ENCODE measurements around the gene IQCN. TPM values are rescaled to one million over a fixed set of nuclear protein-coding genes. Genes with fewer than 3 reads are reported as not detected.
A peak's percentile ranks its signal among the peaks of the same experiment; 100 is the strongest.

The IQCN gene
- total and polyA plus RNA-seq, 2 donors (not counting 1 experiment from before 2014, with no cell fraction given), result 52.0 to 63.6 TPM

DNA sequence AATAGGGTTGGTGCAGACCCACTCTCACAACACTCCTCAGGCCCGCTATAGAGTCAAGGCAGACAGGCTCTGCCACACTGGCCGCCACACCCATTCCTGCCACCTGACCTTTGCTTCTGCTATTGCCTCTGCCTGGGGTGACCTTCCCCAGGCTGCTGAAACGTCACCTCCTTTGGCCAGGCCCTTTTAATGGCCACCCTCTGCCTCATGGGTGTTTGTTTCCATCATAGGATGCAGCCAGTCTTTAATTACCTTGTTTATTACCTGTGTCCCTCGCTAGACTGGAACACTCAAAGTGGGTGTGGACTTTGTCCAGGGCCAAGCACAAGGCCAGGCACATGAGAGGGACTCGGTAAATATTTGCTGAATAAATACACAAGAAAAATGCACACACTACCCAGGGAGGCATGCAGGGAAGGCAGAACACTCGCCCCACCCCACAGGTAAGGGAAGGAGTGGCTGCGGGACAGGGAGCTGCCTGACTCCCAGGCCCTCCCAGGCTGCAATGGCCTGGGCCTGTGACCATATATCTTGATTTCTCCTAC lies 45.4 kb upstream of the IQCN start:
- H3K4me3 Mint-ChIP-seq, result peak overlapping the region; percentile 45
- peaks cover 63% of the 10 kb centered on the region for H3K4me1 Mint-ChIP-seq
- H3K9me3 Mint-ChIP-seq (ENCODE audit: insufficient read depth), result no peaks in the 10 kb centered on the region
- no peak overlapping the region for H3K4me3 ChIP-seq (ENCODE audit: control extremely low read depth in 1 of 5, extremely low read depth in 1 of 5, insufficient read depth in 1 of 5, low read depth in 2 of 5, low read length in 4 of 5)
- H3K27me3 ChIP-seq (replicated peaks in 1 of 4; ENCODE audit: control extremely low read depth in 1 of 4, control insufficient read depth in 3 of 4, insufficient read depth in 4 of 4, low read length in 3 of 4), result no peaks in the 10 kb centered on the region
- DNase-seq (no peak), ATAC-seq (ENCODE audit: low read depth) (no peak)
- no peaks in the 10 kb centered on the region for H3K36me3 ChIP-seq (replicated peaks in 1 of 2; ENCODE audit: control extremely low read depth in 1 of 2, control insufficient read depth in 1 of 2, extremely low read depth in 1 of 2, insufficient read depth in 2 of 2, low read length in 1 of 2)
- H3K4me2 ChIP-seq (replicated peaks; ENCODE audit: low read depth, low read length, poor library complexity, severe bottlenecking), result no peak overlapping the region
- no peaks in the 10 kb centered on the region for H3K27me3 Mint-ChIP-seq
- H3K79me2 ChIP-seq (ENCODE audit: control insufficient read depth, insufficient read depth, low read length), result peaks cover 51% of the 10 kb centered on the region
- ChIA-PET CTCF (interaction anchor here (1.0 to 9.8 kb wide), 4 partner anchors 9 to 206 kb away, joined by 3 to 242 read pairs (median 4); partner anchors contain the start of gene JUND), POLR2A (interaction anchor here (1.7 to 3.9 kb wide), 4 partner anchors 12 to 40 kb away, joined by 4 to 128 read pairs (median 15); partner anchors contain the start of gene JUND)
- H3K27ac ChIP-seq (ENCODE audit: low read length in 2 of 2), result no peak overlapping the region
- TF ChIP-seq, protein P1, sequence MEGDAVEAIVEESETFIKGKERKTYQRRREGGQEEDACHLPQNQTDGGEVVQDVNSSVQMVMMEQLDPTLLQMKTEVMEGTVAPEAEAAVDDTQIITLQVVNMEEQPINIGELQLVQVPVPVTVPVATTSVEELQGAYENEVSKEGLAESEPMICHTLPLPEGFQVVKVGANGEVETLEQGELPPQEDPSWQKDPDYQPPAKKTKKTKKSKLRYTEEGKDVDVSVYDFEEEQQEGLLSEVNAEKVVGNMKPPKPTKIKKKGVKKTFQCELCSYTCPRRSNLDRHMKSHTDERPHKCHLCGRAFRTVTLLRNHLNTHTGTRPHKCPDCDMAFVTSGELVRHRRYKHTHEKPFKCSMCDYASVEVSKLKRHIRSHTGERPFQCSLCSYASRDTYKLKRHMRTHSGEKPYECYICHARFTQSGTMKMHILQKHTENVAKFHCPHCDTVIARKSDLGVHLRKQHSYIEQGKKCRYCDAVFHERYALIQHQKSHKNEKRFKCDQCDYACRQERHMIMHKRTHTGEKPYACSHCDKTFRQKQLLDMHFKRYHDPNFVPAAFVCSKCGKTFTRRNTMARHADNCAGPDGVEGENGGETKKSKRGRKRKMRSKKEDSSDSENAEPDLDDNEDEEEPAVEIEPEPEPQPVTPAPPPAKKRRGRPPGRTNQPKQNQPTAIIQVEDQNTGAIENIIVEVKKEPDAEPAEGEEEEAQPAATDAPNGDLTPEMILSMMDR (IDR thresholded peaks at IDR 0.05), result no peak
- no peak for TF ChIP-seq EZH2 (IDR thresholded peaks at IDR 0.05; ENCODE audit: borderline replicate concordance, insufficient read depth, low read depth, low read length, poor library complexity, severe bottlenecking)
- peaks cover 7% of the 10 kb centered on the region for H4K20me1 ChIP-seq (ENCODE audit: control insufficient read depth, insufficient read depth, low read length, poor library complexity, severe bottlenecking)
- no peak overlapping the region for H3K9ac ChIP-seq (ENCODE audit: low read length)
- peaks cover 32 to 64% of the 10 kb centered on the region in 2 donors for H3K4me1 ChIP-seq (ENCODE audit: control insufficient read depth in 2 of 2, insufficient read depth in 2 of 2, low read length in 2 of 2)
- WGBS (ENCODE audit: insufficient coverage), result 89% methylated on average over 4 of the region's 7 CpGs
- no peak overlapping the region for H2AFZ ChIP-seq (ENCODE audit: insufficient read depth, low read depth, low read length, poor library complexity, severe bottlenecking)
- intact Hi-C loops (cut with micrococcal nuclease), result no loop called here
- peak overlapping the region; percentile 56 for H3K27ac Mint-ChIP-seq
- peaks cover 0 to 6% (median 0%) of the 10 kb centered on the region in 3 donors for H3K9me3 ChIP-seq (ENCODE audit: control extremely low read depth in 1 of 3, control insufficient read depth in 2 of 3, insufficient read depth in 1 of 3, low read length in 2 of 3)
